A375 (cell line): ENCODE measurements around the gene EGFL7. TPM values are rescaled to one million over a fixed set of nuclear protein-coding genes. Genes with fewer than 3 reads are reported as not detected.
A peak's percentile ranks its signal among the peaks of the same experiment; 100 is the strongest.

Experiments used
- small RNA-seq: library from RNA; depleted of rRNA; stranded (forward); fragments of <200 nt; gene quantifications from one replicate; pipeline ENCODE3, GENCODE V24; 2014
- total RNA-seq: library from RNA; depleted of rRNA; stranded (reverse); fragments of >200 nt; shearing (Covaris generic); gene quantifications from 2 replicates; pipeline ENCODE4 v1.2.3, GENCODE V29; 2014; rRNA removed

The EGFL7 gene
- total RNA-seq = 21.5 and 22.0 TPM in 2 replicates

DNA sequence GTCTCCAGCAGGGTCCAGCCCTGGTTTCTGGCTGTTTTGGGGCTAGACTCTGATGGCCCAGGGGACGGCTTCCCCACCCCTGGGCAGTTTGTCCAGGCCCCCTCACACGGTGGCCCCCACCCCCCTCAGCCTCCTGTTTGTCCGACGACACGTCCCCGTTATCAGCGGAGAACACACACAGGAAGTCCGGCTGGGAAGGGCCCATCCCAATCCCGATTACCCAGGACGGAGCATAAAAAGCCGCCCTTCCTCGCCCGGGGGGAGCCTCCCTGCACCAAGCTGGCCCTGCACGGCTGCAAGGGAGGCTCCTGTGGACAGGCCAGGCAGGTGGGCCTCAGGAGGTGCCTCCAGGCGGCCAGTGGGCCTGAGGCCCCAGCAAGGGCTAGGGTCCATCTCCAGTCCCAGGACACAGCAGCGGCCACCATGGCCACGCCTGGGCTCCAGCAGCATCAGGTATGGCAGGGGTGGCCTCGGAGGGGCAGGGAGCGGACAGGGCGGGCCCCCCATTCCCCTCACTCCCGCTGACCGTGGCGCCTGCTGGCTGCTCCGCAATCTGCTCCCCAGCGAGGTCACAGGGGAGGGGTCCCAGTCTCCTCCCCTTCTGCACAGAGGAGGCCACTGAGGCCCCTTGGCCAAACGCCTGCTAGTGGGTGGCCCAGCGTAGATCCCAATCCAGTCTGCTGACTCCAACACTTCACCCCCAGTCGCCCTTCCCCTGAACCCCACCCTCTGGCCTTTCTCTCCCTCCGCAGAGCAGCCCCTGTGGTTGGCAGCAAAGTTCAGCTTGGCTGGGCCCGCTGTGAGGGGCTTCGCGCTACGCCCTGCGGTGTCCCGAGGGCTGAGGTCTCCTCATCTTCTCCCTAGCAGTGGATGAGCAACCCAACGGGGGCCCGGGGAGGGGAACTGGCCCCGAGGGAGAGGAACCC, at the start of gene EGFL7:
EGFL7 (plus strand) TSS at position 261 of the 926 bp plus-strand sequence. CDS start 5,367 bp downstream, outside the sequence.

DNA sequence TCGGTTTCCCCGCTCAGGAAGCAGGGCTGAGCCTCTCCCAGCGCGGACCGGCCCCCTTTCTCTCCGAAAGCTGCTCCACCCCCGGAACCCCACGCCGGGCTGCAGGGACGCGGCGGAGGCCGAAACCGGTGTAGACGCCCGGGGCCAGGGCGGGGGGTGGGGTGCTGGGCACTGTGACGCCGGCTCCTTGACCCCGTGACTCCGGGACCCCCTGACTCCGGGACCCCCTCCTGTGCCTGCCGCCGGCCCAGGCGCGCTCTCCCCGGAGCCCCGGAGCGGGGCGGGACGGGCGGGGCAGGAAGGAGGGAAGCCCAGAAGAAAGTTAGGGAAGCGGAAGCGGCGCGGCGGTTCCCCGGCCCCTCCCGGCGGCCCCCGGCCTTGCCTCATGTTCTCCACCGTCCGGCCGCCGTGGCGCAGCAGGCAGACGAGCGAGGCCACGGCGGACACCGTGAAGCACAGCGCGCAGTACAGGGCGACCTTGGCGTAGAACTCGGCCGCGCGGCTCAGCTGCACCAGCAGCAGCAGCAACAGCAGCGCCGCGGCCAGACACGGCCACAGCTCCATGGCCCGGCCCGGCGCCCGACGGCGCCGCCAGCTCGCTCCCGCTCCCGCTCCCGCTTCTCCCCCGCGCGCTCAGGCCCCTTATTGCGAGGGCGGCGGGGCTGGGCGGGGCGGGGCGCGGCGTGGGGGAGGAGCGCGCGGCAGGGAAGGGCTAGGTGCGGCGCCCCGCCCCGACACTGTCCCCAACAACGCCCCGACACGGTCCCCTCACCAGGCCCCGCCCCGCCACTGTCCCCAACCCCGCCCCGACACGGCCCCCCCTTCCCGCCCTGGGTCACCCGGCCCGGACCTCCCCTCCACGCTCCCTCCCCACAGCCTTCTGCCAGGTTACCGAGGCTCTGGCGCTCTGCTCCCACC, 24.3 kb downstream of the EGFL7 start, which contains the start of gene AGPAT2:
AGPAT2 (minus strand) TSS at position 664 of the 918 bp plus-strand sequence; CDS start at position 564, 100 bp downstream.

DNA sequence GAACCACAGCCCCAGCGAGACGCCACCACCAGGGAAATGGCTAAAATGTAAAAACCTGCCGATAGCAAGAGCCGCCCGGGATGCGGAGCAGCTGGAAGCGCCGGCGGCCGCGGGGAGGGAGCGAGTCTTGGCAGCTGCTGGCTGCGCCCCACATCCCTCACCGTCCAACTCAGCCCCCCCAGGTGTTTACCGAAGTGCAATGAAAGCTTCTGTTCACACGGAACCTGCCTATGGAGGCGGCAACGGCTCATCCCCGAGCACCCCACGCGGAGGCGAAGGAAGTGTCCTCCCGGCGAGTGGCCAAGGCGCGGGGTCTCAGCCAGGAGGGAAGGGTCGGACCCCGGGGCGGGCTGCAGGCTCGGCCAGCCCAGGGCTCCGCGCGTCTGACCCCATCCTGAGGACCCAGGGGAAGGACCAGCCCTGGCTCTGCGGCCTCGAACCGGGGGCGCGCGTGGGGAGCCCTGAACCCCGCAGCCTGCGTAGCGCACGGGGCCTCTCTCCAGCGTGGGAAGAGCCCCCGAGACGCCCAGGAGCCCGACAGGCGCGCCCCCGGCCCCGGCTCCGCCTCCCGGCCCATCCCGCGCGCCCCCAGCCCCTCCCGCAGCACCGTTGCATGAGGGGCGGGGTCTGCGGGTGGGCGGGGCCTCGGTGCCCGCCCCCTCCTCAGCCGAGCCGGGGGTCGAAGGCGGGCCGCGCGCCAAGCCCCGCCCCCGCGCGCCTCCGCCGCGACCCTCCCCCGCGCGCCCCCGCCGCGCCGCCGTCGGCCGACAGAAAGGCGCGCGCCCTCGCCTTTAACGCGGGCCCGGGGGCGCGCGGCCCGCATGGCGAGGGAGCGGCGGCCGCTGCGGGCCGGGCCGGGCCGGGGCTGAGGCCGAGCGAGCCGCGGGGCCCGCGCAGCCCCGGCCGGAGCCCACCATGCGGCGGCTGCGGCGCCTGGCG, 49.3 kb downstream of the EGFL7 start, which contains the start of gene DIPK1B:
DIPK1B (plus strand) TSS at position 822 of the 939 bp plus-strand sequence; CDS start at position 916, 94 bp downstream.

Small RNAs within 50 kb of the gene (small RNA-seq; reads per million reads assigned to genes)
- 1.2 reads per million, percentile 59 among the genes with 10 or more reads in this experiment for gene MIR126

Other genes with a start within 250 kb of the EGFL7 start
- gene INPP5E, start 223.1 kb upstream of the EGFL7 start, total RNA-seq = 11.2 and 11.9 TPM in 2 replicates
- 24.2 and 27.2 TPM in 2 replicates for gene SEC16A, start 179.9 kb upstream of the EGFL7 start, total RNA-seq
- 18.7 and 24.1 TPM in 2 replicates for gene NOTCH1, start 116.9 kb upstream of the EGFL7 start, total RNA-seq
- gene AGPAT2, start 24.5 kb downstream of the EGFL7 start, total RNA-seq = 56.8 and 57.1 TPM in 2 replicates
- gene DIPK1B, start 49.7 kb downstream of the EGFL7 start, total RNA-seq = 12.7 and 16.4 TPM in 2 replicates
- 0.15 TPM in 1 of 2 replicates, not detected in the other for gene LCN10, start 80.0 kb downstream of the EGFL7 start, total RNA-seq
- gene LCN6, start 85.6 kb downstream of the EGFL7 start, total RNA-seq = not detected in 2 replicates
- gene LCN8, start 95.3 kb downstream of the EGFL7 start, total RNA-seq = not detected in 2 replicates
- not detected in 2 replicates for gene LCN15, start 101.6 kb downstream of the EGFL7 start, total RNA-seq
- 97.1 and 113 TPM in 2 replicates for gene TMEM141, start 128.4 kb downstream of the EGFL7 start, total RNA-seq
- 0.13 TPM in 1 of 2 replicates, not detected in the other for gene CCDC183, start 133.4 kb downstream of the EGFL7 start, total RNA-seq
- gene RABL6, start 145.0 kb downstream of the EGFL7 start, total RNA-seq = 57.9 and 69.5 TPM in 2 replicates
- 3.0 and 4.7 TPM in 2 replicates for gene AJM1, start 179.6 kb downstream of the EGFL7 start, total RNA-seq
- gene PHPT1, start 186.5 kb downstream of the EGFL7 start, total RNA-seq = 153 and 181 TPM in 2 replicates
- 3.6 TPM in 2 replicates for gene MAMDC4, start 189.4 kb downstream of the EGFL7 start, total RNA-seq
- 542 and 544 TPM in 2 replicates for gene EDF1, start 203.4 kb downstream of the EGFL7 start, total RNA-seq
- gene TRAF2, start 223.6 kb downstream of the EGFL7 start, total RNA-seq = 17.4 and 23.1 TPM in 2 replicates